ENCODE data around the gene OPA3. TPM values are rescaled to one million over a fixed set of nuclear protein-coding genes. Genes with fewer than 3 reads are reported as not detected.

Gene OPA3
- total RNA-seq, 2 donors from 2014 or later: 8.4 to 13.1 TPM

DNA sequence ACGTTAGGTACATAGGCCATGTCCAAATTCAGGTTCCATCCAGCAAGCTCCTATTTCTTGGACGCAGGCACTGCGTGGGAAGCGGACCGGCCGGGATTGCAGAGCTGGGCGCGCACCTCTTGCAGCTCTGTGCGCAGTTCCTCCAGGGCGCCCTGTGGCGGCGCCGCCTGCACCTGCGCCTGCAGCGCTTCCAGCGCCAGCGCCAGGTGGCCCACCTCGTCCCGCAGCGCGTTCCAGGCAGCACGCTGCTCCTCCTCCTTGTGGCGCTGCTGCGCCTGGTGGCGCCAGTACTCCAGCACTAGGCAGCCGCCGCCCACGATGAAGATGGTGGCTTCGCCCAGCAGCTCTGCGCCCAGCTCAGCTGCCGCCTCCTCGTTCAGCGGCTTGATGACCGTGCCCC, 31.1 kb downstream of the OPA3 start:
- H3K27ac ChIP-seq: no peak overlapping the region
- no peaks in the 10 kb centered on the region for H3K36me3 ChIP-seq
- no peaks in the 10 kb centered on the region for H3K9me3 ChIP-seq
- DNase-seq (ENCODE audit: low spot score) (no peak), ATAC-seq (ENCODE audit: insufficient number of reproducible peaks, low FRiP score, low read depth) (no peak)
- TF ChIP-seq, protein P1, sequence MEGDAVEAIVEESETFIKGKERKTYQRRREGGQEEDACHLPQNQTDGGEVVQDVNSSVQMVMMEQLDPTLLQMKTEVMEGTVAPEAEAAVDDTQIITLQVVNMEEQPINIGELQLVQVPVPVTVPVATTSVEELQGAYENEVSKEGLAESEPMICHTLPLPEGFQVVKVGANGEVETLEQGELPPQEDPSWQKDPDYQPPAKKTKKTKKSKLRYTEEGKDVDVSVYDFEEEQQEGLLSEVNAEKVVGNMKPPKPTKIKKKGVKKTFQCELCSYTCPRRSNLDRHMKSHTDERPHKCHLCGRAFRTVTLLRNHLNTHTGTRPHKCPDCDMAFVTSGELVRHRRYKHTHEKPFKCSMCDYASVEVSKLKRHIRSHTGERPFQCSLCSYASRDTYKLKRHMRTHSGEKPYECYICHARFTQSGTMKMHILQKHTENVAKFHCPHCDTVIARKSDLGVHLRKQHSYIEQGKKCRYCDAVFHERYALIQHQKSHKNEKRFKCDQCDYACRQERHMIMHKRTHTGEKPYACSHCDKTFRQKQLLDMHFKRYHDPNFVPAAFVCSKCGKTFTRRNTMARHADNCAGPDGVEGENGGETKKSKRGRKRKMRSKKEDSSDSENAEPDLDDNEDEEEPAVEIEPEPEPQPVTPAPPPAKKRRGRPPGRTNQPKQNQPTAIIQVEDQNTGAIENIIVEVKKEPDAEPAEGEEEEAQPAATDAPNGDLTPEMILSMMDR (IDR thresholded peaks at IDR 0.05): no peak
- no peaks in the 10 kb centered on the region for H3K4me1 ChIP-seq (ENCODE audit: control insufficient read depth in 1 of 2, low read depth in 2 of 2)
- H3K27me3 ChIP-seq (replicated peaks; ENCODE audit: insufficient read depth): no peaks in the 10 kb centered on the region
- no peak overlapping the region for H3K4me3 ChIP-seq

DNA sequence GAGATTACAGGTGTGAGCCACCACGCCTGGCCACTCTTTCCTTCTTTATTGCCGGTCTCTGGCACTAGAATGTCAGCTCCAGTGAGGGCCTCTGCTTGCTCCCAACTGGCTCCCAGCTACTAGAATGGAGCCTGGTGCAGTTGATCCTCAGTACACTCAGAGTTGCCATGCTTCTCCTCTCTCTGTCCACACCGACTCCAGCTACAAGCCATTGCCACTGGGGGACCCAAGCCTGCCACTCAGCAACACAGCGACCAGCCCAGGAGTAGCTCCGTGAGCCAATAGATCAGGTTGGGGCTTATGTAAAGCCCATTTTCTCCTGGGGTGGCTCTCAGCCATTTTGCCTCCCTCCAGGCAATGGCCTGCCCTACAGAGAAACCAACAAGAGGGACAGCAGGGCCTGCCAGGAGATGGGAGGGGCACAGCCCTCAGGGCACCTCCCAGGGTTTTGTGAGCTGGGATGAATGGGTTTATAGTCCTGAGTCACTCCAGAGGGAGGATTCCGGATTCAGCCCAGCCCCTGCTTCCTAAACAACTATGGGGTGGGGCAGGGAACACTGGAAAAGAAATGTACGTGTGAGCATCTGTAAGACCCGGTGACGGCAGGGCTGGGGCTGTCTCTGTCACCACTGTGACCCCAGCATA, 36.5 kb downstream of the OPA3 start:
- no peak overlapping the region for H3K4me3 ChIP-seq
- DNase-seq (ENCODE audit: low spot score): no peak
- H3K9me3 ChIP-seq: no peaks in the 10 kb centered on the region
- no peak overlapping the region for H3K27ac ChIP-seq
- no peaks in the 10 kb centered on the region for H3K4me1 ChIP-seq (ENCODE audit: control insufficient read depth in 1 of 2, low read depth in 2 of 2)
- no peaks in the 10 kb centered on the region for H3K36me3 ChIP-seq
- no peak for ATAC-seq (ENCODE audit: insufficient number of reproducible peaks, low FRiP score, low read depth)
- TF ChIP-seq, protein P1 (IDR thresholded peaks at IDR 0.05): no peak
- no peaks in the 10 kb centered on the region for H3K27me3 ChIP-seq (replicated peaks; ENCODE audit: insufficient read depth)

DNA sequence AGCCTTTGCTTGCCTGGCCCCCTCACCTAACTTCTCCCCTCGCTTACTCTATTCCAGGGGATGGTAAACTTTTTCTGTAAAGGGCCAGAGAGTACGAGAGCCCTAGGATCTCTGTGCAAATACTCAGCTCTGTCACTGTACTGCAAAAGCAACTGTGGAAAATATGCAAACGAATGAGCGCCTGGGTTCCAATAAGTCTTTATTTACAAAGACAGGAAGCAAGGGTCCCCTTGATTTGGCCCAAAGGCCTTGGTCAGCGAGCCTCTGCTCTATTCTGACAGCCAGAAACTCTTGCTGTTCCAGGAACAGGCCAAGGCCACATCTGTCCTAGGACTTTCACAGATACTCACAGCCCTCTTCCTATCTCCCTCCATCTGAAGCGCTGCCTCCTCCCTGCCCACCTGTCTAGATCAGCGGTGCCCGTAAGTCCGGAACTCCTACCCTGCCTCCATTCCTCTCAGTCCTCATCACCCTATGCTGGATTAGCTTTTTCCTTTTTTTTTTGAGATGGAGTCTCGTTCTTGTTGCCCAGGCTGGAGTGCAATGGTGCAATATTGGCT, 37.3 kb downstream of the OPA3 start:
- no peak for ATAC-seq (ENCODE audit: insufficient number of reproducible peaks, low FRiP score, low read depth)

DNA sequence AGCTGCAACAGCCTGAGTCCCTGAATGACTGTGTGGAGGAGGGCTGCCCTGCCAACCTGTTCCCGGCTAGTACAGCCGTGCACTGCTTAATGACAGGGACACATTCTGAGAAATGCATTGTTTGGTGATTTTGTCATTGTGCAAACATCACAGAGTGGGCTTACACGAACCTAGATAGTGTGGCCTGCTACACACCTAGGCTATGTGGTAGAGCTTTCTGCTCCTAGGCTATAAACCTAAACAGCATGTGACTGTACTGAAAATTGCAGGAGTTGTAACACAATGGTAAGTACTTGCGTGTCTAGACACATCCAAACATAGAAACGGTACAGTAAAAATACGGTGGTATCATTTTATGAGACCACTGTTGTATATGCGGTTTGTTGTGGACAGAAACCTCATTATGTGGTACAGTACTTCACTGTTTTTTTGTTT, 42.4 kb downstream of the OPA3 start:
- no peak overlapping the region for H3K4me3 ChIP-seq
- H3K27me3 ChIP-seq (replicated peaks; ENCODE audit: insufficient read depth): no peaks in the 10 kb centered on the region
- no peaks in the 10 kb centered on the region for H3K9me3 ChIP-seq
- no peaks in the 10 kb centered on the region for H3K36me3 ChIP-seq
- no peak overlapping the region for H3K27ac ChIP-seq
- no peaks in the 10 kb centered on the region for H3K4me1 ChIP-seq (ENCODE audit: control insufficient read depth in 1 of 2, low read depth in 2 of 2)
- TF ChIP-seq, protein P1 (IDR thresholded peaks at IDR 0.05): no peak
- no peak for DNase-seq (ENCODE audit: low spot score)
- ATAC-seq (ENCODE audit: insufficient number of reproducible peaks, low FRiP score, low read depth): no peak

More for the DNA sequence above, 37.3 kb downstream of the OPA3 start:
- TF ChIP-seq, protein P1 (IDR thresholded peaks at IDR 0.05): no peak
- no peaks in the 10 kb centered on the region for H3K4me1 ChIP-seq (ENCODE audit: control insufficient read depth in 1 of 2, low read depth in 2 of 2)
- no peak for DNase-seq (ENCODE audit: low spot score)
- H3K4me3 ChIP-seq: no peak overlapping the region
- no peaks in the 10 kb centered on the region for H3K9me3 ChIP-seq
- no peak overlapping the region for H3K27ac ChIP-seq
- H3K36me3 ChIP-seq: no peaks in the 10 kb centered on the region
- no peaks in the 10 kb centered on the region for H3K27me3 ChIP-seq (replicated peaks; ENCODE audit: insufficient read depth)

DNA sequence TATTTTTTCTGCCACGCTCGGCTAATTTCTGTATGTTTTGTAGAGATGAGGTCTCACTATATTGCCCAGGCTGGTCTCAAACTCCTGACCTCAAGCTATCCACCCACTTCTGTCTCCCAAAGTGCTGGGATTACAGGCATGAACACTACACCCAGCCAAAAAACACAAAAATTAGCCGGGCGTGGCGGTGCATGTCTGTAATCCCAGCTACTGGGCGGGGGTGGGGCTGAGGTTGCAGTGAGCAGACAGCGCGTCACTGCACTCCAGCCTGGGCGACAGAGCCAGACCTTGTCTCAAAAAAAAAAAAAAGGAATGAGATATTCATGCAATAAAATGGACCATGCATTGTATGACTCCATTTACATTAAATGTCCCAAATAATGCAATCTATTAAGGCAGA, 45.1 kb downstream of the OPA3 start:
- TF ChIP-seq, protein P1 (IDR thresholded peaks at IDR 0.05): no peak
- H3K4me3 ChIP-seq: no peak overlapping the region
- H3K27me3 ChIP-seq (replicated peaks; ENCODE audit: insufficient read depth): no peaks in the 10 kb centered on the region
- H3K27ac ChIP-seq: no peak overlapping the region
- DNase-seq (ENCODE audit: low spot score) (no peak), ATAC-seq (ENCODE audit: insufficient number of reproducible peaks, low FRiP score, low read depth) (no peak)
- no peaks in the 10 kb centered on the region for H3K4me1 ChIP-seq (ENCODE audit: control insufficient read depth in 1 of 2, low read depth in 2 of 2)
- no peaks in the 10 kb centered on the region for H3K9me3 ChIP-seq
- H3K36me3 ChIP-seq: no peaks in the 10 kb centered on the region

All from thoracic aorta (tissue), 2 donors.